Measurements from ENCODE around the gene ERBB4. TPM values are rescaled to one million over a fixed set of nuclear protein-coding genes. Genes with fewer than 3 reads are reported as not detected.
"Not testable (repeated sequence)": the region's sequence is repeated elsewhere in the genome, so short reads cannot be mapped to it uniquely, and the experiment has no call there.

The ERBB4 gene
- total RNA-seq, 4 donors from 2014 or later: 0.09 to 0.67 TPM; not detected in 2

GRCh38 chr2:211729433-211729832 is 809.2 kb downstream of the ERBB4 start:
- Histone ChIP-seq H3K4me1 (no peaks in the 10 kb centered on the region), H3K27me3 (no peaks in the 10 kb centered on the region), H3K27ac (no peak overlapping the region), H3K9me3 (no peaks in the 10 kb centered on the region), H3K4me3 (no peak overlapping the region), H3K36me3 (no peaks in the 10 kb centered on the region)
- TF ChIP-seq CTCF (IDR thresholded peaks at IDR 0.05) (no peak), POLR2A (IDR thresholded peaks at IDR 0.05) (no peak)
- no peak for DNase-seq

- no peak overlapping the region for H3K27ac ChIP-seq
- DNase-seq: no peak
- H3K27me3 ChIP-seq: no peaks in the 10 kb centered on the region
- no peaks in the 10 kb centered on the region for H3K9me3 ChIP-seq
- H3K4me1 ChIP-seq: no peaks in the 10 kb centered on the region
- no peak overlapping the region for H3K4me3 ChIP-seq
- TF ChIP-seq CTCF (IDR thresholded peaks at IDR 0.05): no peak
- TF ChIP-seq POLR2A (IDR thresholded peaks at IDR 0.05): no peak
- H3K36me3 ChIP-seq: no peaks in the 10 kb centered on the region
Measured at GRCh38 chr2:211724933-211725332, 813.7 kb downstream of the ERBB4 start.

GRCh38 chr2:211723398-211723797 is 815.2 kb downstream of the ERBB4 start:
- no peaks in the 10 kb centered on the region for H3K4me1 ChIP-seq
- no peaks in the 10 kb centered on the region for H3K27me3 ChIP-seq
- no peak overlapping the region for H3K27ac ChIP-seq
- H3K36me3 ChIP-seq: no peaks in the 10 kb centered on the region
- H3K4me3 ChIP-seq: no peak overlapping the region
- DNase-seq: no peak
- no peaks in the 10 kb centered on the region for H3K9me3 ChIP-seq
- TF ChIP-seq POLR2A (IDR thresholded peaks at IDR 0.05) (no peak), CTCF (IDR thresholded peaks at IDR 0.05) (no peak)

GRCh38 chr2:211722928-211723327 is 815.7 kb downstream of the ERBB4 start:
- TF ChIP-seq CTCF (IDR thresholded peaks at IDR 0.05) (no peak), POLR2A (IDR thresholded peaks at IDR 0.05) (no peak)
- H3K9me3 ChIP-seq: no peaks in the 10 kb centered on the region

GRCh38 chr2:211721874-211722273 is 816.7 kb downstream of the ERBB4 start:
- not testable (repeated sequence) for H3K27ac ChIP-seq, H3K4me1 ChIP-seq, H3K27me3 ChIP-seq, H3K36me3 ChIP-seq, H3K9me3 ChIP-seq, DNase-seq, H3K4me3 ChIP-seq

More at GRCh38 chr2:211722928-211723327, 815.7 kb downstream of the ERBB4 start:
- DNase-seq: no peak
- Histone ChIP-seq H3K4me1 (no peaks in the 10 kb centered on the region), H3K4me3 (no peak overlapping the region), H3K36me3 (no peaks in the 10 kb centered on the region), H3K27me3 (no peaks in the 10 kb centered on the region), H3K27ac (no peak overlapping the region)

GRCh38 chr2:211709389-211709788 is 829.2 kb downstream of the ERBB4 start:
- H3K4me3 ChIP-seq: no peak overlapping the region
- DNase-seq: no peak
- TF ChIP-seq POLR2A (IDR thresholded peaks at IDR 0.05) (no peak), CTCF (IDR thresholded peaks at IDR 0.05) (no peak)
- no peaks in the 10 kb centered on the region for H3K36me3 ChIP-seq
- no peaks in the 10 kb centered on the region for H3K4me1 ChIP-seq
- H3K9me3 ChIP-seq: no peaks in the 10 kb centered on the region
- H3K27ac ChIP-seq: no peak overlapping the region
- no peaks in the 10 kb centered on the region for H3K27me3 ChIP-seq

All from Peyer's patch (tissue), 4 donors.